GM12878 (cell line): ENCODE measurements around the gene TRAPPC3. TPM values are rescaled to one million over a fixed set of nuclear protein-coding genes. Genes with fewer than 3 reads are reported as not detected.
A peak's percentile ranks its signal among the peaks of the same experiment; 100 is the strongest.

Experiments
- ATAC-seq: fragments of 200-7000 bp; cut with Tn5 transposase; 3 replicates; pipeline ENCODE4 v1.9.1; 2020; ENCODE audit warnings: mild to moderate bottlenecking, moderate library complexity
- BruUV-seq: library from RNA; stranded (reverse); fragments of 400-500 nt; replicated peaks from 2 replicates; lab custom pipeline; 2021; lab: Mats Ljungman, UMichigan
- CTCF ChIA-PET: fragments of 300-600 bp; sonication (Branson Sonifier 250); formaldehyde crosslinking; extraction: SDS; loops from one replicate; lab custom pipeline; 2021; ENCODE audit warnings: inconsistent platforms; lab: Yijun Ruan, JAX
- POLR2A ChIA-PET: fragments of 350-600 bp; formaldehyde crosslinking; extraction: SDS; loops from one replicate; lab custom pipeline; 2021; ENCODE audit warnings: inconsistent platforms; lab: Charles Lee
- RAD21 ChIA-PET: fragments of 300-600 bp; sonication (Branson Sonifier 250); formaldehyde crosslinking; loops from one replicate; lab custom pipeline; 2023; ENCODE audit warnings: antibody characterized with exemption; ENCODE audit not compliant: unreplicated experiment; lab: Charles Lee
- SMC1A ChIA-PET: fragments of 300-600 bp; sonication (Branson Sonifier 250); formaldehyde crosslinking; loops from one replicate; lab custom pipeline; 2023; ENCODE audit not compliant: unreplicated experiment, uncharacterized antibody; lab: Charles Lee
- DNase-seq: peaks from one replicate; pipeline ENCODE4 v3.0.0-alpha.2; 2011; ENCODE audit warnings: low read depth, low spot score
- FAIRE-seq: peaks from 3 replicates; lab custom pipeline; 2011; peaks lifted over from hg19 to GRCh38; lab: Jason Lieb, UNC
- H2AFZ ChIP-seq: 2 replicates; pipeline ENCODE4 v1.6.0; 2011; ENCODE audit warnings: low read depth, low read length, control low read depth; ENCODE audit not compliant: control insufficient read depth
- H3K27ac ChIP-seq: 2 replicates; pipeline ENCODE4 v1.5.1; 2011; ENCODE audit warnings: control low read depth; ENCODE audit not compliant: control insufficient read depth, insufficient read depth
- H3K27me3 ChIP-seq, 2 experiments: replicated peaks in 1 of 2; 2 replicates each; pipeline versions ENCODE4 v1.6.0 to v1.6.1; 2011; ENCODE audit warnings: low read length in 1 of 2; ENCODE audit not compliant: control insufficient read depth in 2 of 2, insufficient read depth in 2 of 2
- H3K36me3 ChIP-seq, 2 experiments: 2 replicates each; pipeline ENCODE4 v1.5.1; 2011; ENCODE audit warnings: low read length in 1 of 2; ENCODE audit not compliant: control insufficient read depth in 2 of 2, insufficient read depth in 2 of 2
- H3K4me1 ChIP-seq: 2 replicates; pipeline ENCODE4 v1.6.1; 2011; ENCODE audit warnings: mild to moderate bottlenecking, low read length, moderate library complexity, mixed read lengths; ENCODE audit not compliant: control insufficient read depth, insufficient read depth
- H3K4me2 ChIP-seq: 2 replicates; pipeline ENCODE4 v1.6.0; 2011; ENCODE audit warnings: control low read depth; ENCODE audit not compliant: control insufficient read depth, insufficient read depth
- H3K4me3 ChIP-seq: fragments of 200-600 bp; sonication (generic); 2 replicates; pipeline ENCODE4 v1.5.1; 2016
- H3K79me2 ChIP-seq: 2 replicates; pipeline ENCODE4 v1.6.0; 2011; ENCODE audit warnings: low read length; ENCODE audit not compliant: control insufficient read depth, insufficient read depth
- H3K9ac ChIP-seq: 2 replicates; pipeline ENCODE4 v1.8.0; 2011; ENCODE audit warnings: low read length, control low read depth, mixed read lengths; ENCODE audit not compliant: control insufficient read depth, insufficient read depth
- H3K9me3 ChIP-seq: replicated peaks from 3 replicates; pipeline ENCODE4 v1.5.1; 2011; ENCODE audit warnings: mild to moderate bottlenecking, low read length; ENCODE audit not compliant: control insufficient read depth, insufficient read depth
- H4K20me1 ChIP-seq: 2 replicates; pipeline ENCODE4 v1.6.0; 2011; ENCODE audit not compliant: control insufficient read depth, insufficient read depth
- ATF7 ChIP-seq: fragments of 450-650 bp; IDR thresholded peaks from 2 replicates; pipeline ENCODE4 v1.6.1; 2016; ENCODE audit warnings: low read depth, mild to moderate bottlenecking
- BHLHE40 ChIP-seq, 2 experiments: fragments of 450-650 bp in 1 of 2; IDR thresholded peaks; 2 replicates each; pipeline ENCODE4 v1.6.1; 2011 to 2017; ENCODE audit warnings: low read depth in 2 of 2, borderline replicate concordance in 1 of 2, improper control_type of control experiment in 1 of 2, low read length in 1 of 2, mild to moderate bottlenecking in 1 of 2
- CBFB ChIP-seq: IDR thresholded peaks from 2 replicates; pipeline ENCODE4 v1.6.1; 2016; ENCODE audit warnings: antibody characterized with exemption, low read depth
- EED ChIP-seq: sonication (generic); IDR thresholded peaks from 2 replicates; pipeline ENCODE4 v1.6.1; 2016; ENCODE audit warnings: antibody characterized with exemption, low read depth
- ETV6 ChIP-seq, 2 experiments: fragments of 450-650 bp in 1 of 2; IDR thresholded peaks in 1 of 2; conservative IDR thresholded peaks in 1 of 2; 2 replicates each; pipeline ENCODE4 v1.6.1; 2014; ENCODE audit warnings: antibody characterized with exemption in 1 of 2, borderline replicate concordance in 1 of 2, low read depth in 1 of 2, mild to moderate bottlenecking in 1 of 2, moderate library complexity in 1 of 2
- HDGF ChIP-seq: fragments of 450-650 bp; IDR thresholded peaks from 2 replicates; pipeline ENCODE4 v1.6.1; 2016; ENCODE audit warnings: antibody characterized with exemption
- IKZF2 ChIP-seq, 2 experiments: fragments of 450-650 bp; IDR thresholded peaks; 2 replicates each; pipeline ENCODE4 v1.6.1; 2017; ENCODE audit warnings: mild to moderate bottlenecking in 2 of 2, moderate library complexity in 2 of 2
- MTA3 ChIP-seq: IDR thresholded peaks from 2 replicates; pipeline ENCODE4 v1.6.1; 2012; ENCODE audit warnings: low read length, inconsistent platforms, borderline replicate concordance
- NBN ChIP-seq: fragments of 450-650 bp; IDR thresholded peaks from 2 replicates; pipeline ENCODE4 v1.6.1; 2016
- NFYB ChIP-seq: IDR thresholded peaks from 2 replicates; pipeline ENCODE4 v1.6.1; 2011; ENCODE audit warnings: low read depth, mild to moderate bottlenecking, low read length, improper control_type of control experiment, moderate library complexity; ENCODE audit not compliant: insufficient read depth
- NR2F1 ChIP-seq: fragments of 450-650 bp; conservative IDR thresholded peaks from 2 replicates; pipeline ENCODE4 v1.6.1; 2017; ENCODE audit warnings: mild to moderate bottlenecking
- PKNOX1 ChIP-seq: fragments of 450-650 bp; IDR thresholded peaks from 2 replicates; pipeline ENCODE4 v1.6.1; 2016; ENCODE audit warnings: mild to moderate bottlenecking
- POLR2A ChIP-seq: IDR thresholded peaks from 2 replicates; pipeline ENCODE4 v1.6.1; 2011; ENCODE audit warnings: low read depth, mild to moderate bottlenecking, low read length
- POLR2AphosphoS5 ChIP-seq: IDR thresholded peaks from 2 replicates; pipeline ENCODE4 v1.6.1; 2011; ENCODE audit warnings: mild to moderate bottlenecking, low read length, inconsistent platforms
- SIN3A ChIP-seq: IDR thresholded peaks from 2 replicates; pipeline ENCODE4 v1.6.1; 2012; ENCODE audit warnings: low read depth, low read length, improper control_type of control experiment
- USF2 ChIP-seq: IDR thresholded peaks from 2 replicates; pipeline ENCODE4 v1.6.1; 2011; ENCODE audit warnings: low read depth, low read length, improper control_type of control experiment, borderline replicate concordance
- ZBTB11 ChIP-seq: fragments of 450-650 bp; formaldehyde crosslinking; IDR thresholded peaks from 2 replicates; pipeline ENCODE4 v1.5.0; 2022; ENCODE audit warnings: mild to moderate bottlenecking, missing genetic modification characterization
- WGBS: methylation state at CpG from one replicate; pipeline ENCODE4 v1.1.6; 2016; ENCODE audit warnings: low lambda C conversion rate; ENCODE audit not compliant: insufficient replicate concordance, insufficient coverage; ENCODE audit errors: missing lambda C conversion rate; 5-methylcytosine and 5-hydroxymethylcytosine counted together
- in situ Hi-C: fragments of 300-500 bp; cut with MboI; formaldehyde crosslinking; loops from 9 replicates; pipeline ENCODE4 v1.14.3; 2018; ENCODE audit warnings: mixed read lengths
- intact Hi-C: fragments of 100-400 bp; cut with micrococcal nuclease; formaldehyde crosslinking; loops from one replicate; pipeline ENCODE4 v1.14.2; 2022; ENCODE audit not compliant: unreplicated experiment
- polyA plus RNA-seq, 11 experiments: library from polyadenylated mRNA; depleted of rRNA in 4 of 11; unstranded in 6 of 11; stranded (reverse) in 5 of 11; fragments of >200 nt; fragmentation: Nextera tagmentation in 4 of 11; fragmentation: Illumina TruSeq in 1 of 11; extraction: Ambion mirVana in 4 of 11; extraction: Trizol in 1 of 11; gene quantifications; 1 replicate in 1 of 11; 2 replicates in 10 of 11; pipeline versions ENCODE4 v1.2.1 to v1.2.3, GENCODE V29; 2011 to 2016; ENCODE audit warnings: inconsistent platforms in 2 of 11, missing spikeins in 2 of 11, low read depth in 1 of 11
- total RNA-seq, 4 experiments: library from RNA; depleted of rRNA in 3 of 4; stranded (reverse); fragments of >200 nt in 3 of 4; fragmentation: Illumina TruSeq in 1 of 4; extraction: Trizol in 1 of 4; gene quantifications; 2 replicates each; pipeline versions ENCODE4 v1.2.1 to v1.2.3, GENCODE V29; 2013 to 2021

TRAPPC3 gene
- total and polyA plus RNA-seq, 10 of the 15 experiments (the other 5 are each of a cell fraction or from before 2014, with no cell fraction given), result 14.7 to 122 (median 70.5) TPM

GRCh38 chr1:36150296-36151133 is 1.2 kb upstream of the TRAPPC3 start:
- ChIA-PET CTCF (interaction anchor here (0.7 to 10.2 kb wide), 34 partner anchors 12 to 301 kb away, joined by 3 to 262 read pairs (median 8); partner anchors contain the start of genes EVA1B, LSM10, SH3D21 and THRAP3), RAD21 (interaction anchor here (0.6 to 5.5 kb wide), 38 partner anchors 7 to 323 kb away, joined by 3 to 147 read pairs (median 4); partner anchors contain the start of genes LSM10, OSCP1, SH3D21 and THRAP3), POLR2A (interaction anchor here (0.6 to 4.0 kb wide), 18 partner anchors 9 to 300 kb away, joined by 3 to 86 read pairs (median 4); partner anchors contain the start of genes LSM10, OSCP1, SH3D21 and STK40), SMC1A (interaction anchor here (0.6 to 5.9 kb wide), 31 partner anchors 12 to 314 kb away, joined by 3 to 135 read pairs (median 5); partner anchors contain the start of genes LSM10, MRPS15, SH3D21 and THRAP3)
- Histone ChIP-seq H3K9ac (peak overlapping the region; percentile 58), H3K36me3 (no peaks in the 10 kb centered on the region), H2AFZ (peak overlapping the region; percentile 64), H3K4me2 (peak overlapping the region; percentile 65), H3K4me3 (peak overlapping the region; percentile 42; the same call in 1 of the 2 replicates), H4K20me1 (no peaks in the 10 kb centered on the region), H3K79me2 (peaks cover 25% of the 10 kb centered on the region), H3K4me1 (peaks cover 31% of the 10 kb centered on the region), H3K27ac (peak overlapping the region; percentile 77), H3K27me3 (no peaks in the 10 kb centered on the region), H3K9me3 (no peaks in the 10 kb centered on the region)
- no peak for DNase-seq
- BruUV-seq, result no TSS peak
- in situ Hi-C loops, result loop anchor here (5.0 kb wide), 1 partner anchor 137 kb away; no protein-coding TSS in a partner anchor
- intact Hi-C loops, result loop anchor here (10.0 kb wide), 1 partner anchor 234 kb away; the partner anchor contains the start of gene STK40
- WGBS, result under 1% methylated on average over 12 of the region's 12 CpGs
- peak; percentile 84 for ATAC-seq
- FAIRE-seq, result peak; percentile 84
- TF ChIP-seq POLR2AphosphoS5 (0 out of 2 replicates have a peak, but pooled peaks have one; percentile 36), CBFB (0 out of 2 replicates have a peak, but pooled peaks have one; percentile 3), IKZF2 (IDR thresholded peaks at IDR 0.05) (no peak; a peak in 1 of 4 replicates), ETV6 (conservative IDR thresholded peaks at IDR 0.05 in 1 of 2, IDR thresholded peaks at IDR 0.05 in 1 of 2; ENCODE audit: borderline replicate concordance in 1 of 2, low read depth in 1 of 2) (no peak), EED (peak; percentile 18; the same call in 1 of the 2 replicates), NFYB (peak; percentile 70; the same call in 1 of the 2 replicates), BHLHE40 (IDR thresholded peaks at IDR 0.05; ENCODE audit: borderline replicate concordance in 1 of 2, low read depth in 2 of 2, low read length in 1 of 2) (peak; percentile 39 to 51; a peak in 2 of 4 replicates), NR2F1 (peak; percentile 47; the same call in 1 of the 2 replicates), ATF7 (peak; percentile 57), SIN3A (0 out of 2 replicates have a peak, but pooled peaks have one; percentile 49), POLR2A (peak; percentile 65; the same call in 1 of the 2 replicates), ZBTB11 (CRISPR knock-in tag) (no peak), USF2 (no peak), MTA3 (no peak), HDGF (peak; percentile 91), PKNOX1 (peak; percentile 93), NBN (0 out of 2 replicates have a peak, but pooled peaks have one; percentile 21)
